NCI-H82 treated with DMSO at 0.1 percent for 48 hours (cell line): ENCODE results near the gene GALNT10.

Experiments
- DNase-seq: peaks from one replicate; lab custom pipeline; 2025; ENCODE audit not compliant: unreplicated experiment; lab: John Stamatoyannopoulos, UW

Gene GALNT10

GRCh38 chr5:154190595-154191304, at the start of gene GALNT10:
Gene GALNT10 (plus strand): TSS chr5:154190733. CDS start chr5:154190867, 134 bp downstream.
- DNase-seq: no peak

GRCh38 chr5:154141745-154142221, 48.8 kb upstream of the GALNT10 start:
- DNase-seq: no peak

- DNase-seq: no peak
Measured at GRCh38 chr5:154143211-154143641, 47.3 kb upstream of the GALNT10 start.

- no peak for DNase-seq
Measured at GRCh38 chr5:154145268-154145667, 45.3 kb upstream of the GALNT10 start.

- no peak for DNase-seq
Measured at GRCh38 chr5:154146409-154146808, 44.1 kb upstream of the GALNT10 start.

GRCh38 chr5:154147666-154148065, 42.9 kb upstream of the GALNT10 start:
- no peak for DNase-seq

GRCh38 chr5:154150471-154150870, 40.1 kb upstream of the GALNT10 start:
- peak; percentile 70 for DNase-seq

GRCh38 chr5:154157483-154158378, 32.8 kb upstream of the GALNT10 start:
- DNase-seq: no peak

GRCh38 chr5:154158379-154158737, 32.2 kb upstream of the GALNT10 start:
- no peak for DNase-seq

- no peak for DNase-seq
Measured at GRCh38 chr5:154159343-154159742, 31.2 kb upstream of the GALNT10 start.

- peak; percentile 78 for DNase-seq
Measured at GRCh38 chr5:154162539-154163151, 27.9 kb upstream of the GALNT10 start.

- no peak for DNase-seq
Measured at GRCh38 chr5:154163327-154164248, 26.9 kb upstream of the GALNT10 start.

- DNase-seq: no peak
Measured at GRCh38 chr5:154164249-154164581, 26.3 kb upstream of the GALNT10 start.

- no peak for DNase-seq
Measured at GRCh38 chr5:154165886-154166285, 24.6 kb upstream of the GALNT10 start.

GRCh38 chr5:154166901-154167791, 23.4 kb upstream of the GALNT10 start:
- DNase-seq: no peak

GRCh38 chr5:154168395-154168794, 22.1 kb upstream of the GALNT10 start:
- no peak for DNase-seq

GRCh38 chr5:154172785-154173184, 17.7 kb upstream of the GALNT10 start:
- DNase-seq: no peak

GRCh38 chr5:154174091-154174490, 16.4 kb upstream of the GALNT10 start:
- no peak for DNase-seq

- DNase-seq: no peak
Measured at GRCh38 chr5:154176181-154176580, 14.4 kb upstream of the GALNT10 start.

GRCh38 chr5:154178661-154179060, 11.9 kb upstream of the GALNT10 start:
- no peak for DNase-seq
